ENCODE results near the gene CNTN5. TPM values are rescaled to one million over a fixed set of nuclear protein-coding genes. Genes with fewer than 3 reads are reported as not detected.

The CNTN5 gene
- total and polyA plus RNA-seq, 2 donors (not counting 1 experiment from before 2014, with no cell fraction given) = not detected

DNA sequence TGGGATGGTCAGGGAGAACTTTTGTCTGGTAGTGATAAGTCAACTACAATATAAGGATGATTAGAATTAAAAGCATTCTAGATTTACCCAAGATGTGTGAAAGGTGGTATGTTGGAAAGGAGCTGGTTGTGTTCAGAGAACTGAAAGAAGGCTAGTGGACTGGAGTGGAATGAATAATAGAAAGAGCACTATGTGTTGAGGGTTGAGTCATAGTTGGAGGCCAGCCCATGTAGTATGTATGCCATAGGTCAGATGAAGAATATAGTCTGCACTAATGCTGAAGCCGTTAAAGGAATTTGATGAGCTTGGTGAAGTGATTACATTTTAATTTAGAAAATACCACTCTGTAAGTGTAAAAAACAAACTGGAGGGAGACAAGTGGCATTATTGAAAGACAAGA is 514.1 kb downstream of the CNTN5 start:
- Mint-ChIP-seq H3K27me3 (no peaks in the 10 kb centered on the region), H3K4me1 (no peaks in the 10 kb centered on the region), H3K27ac (no peak overlapping the region), H3K9me3 (ENCODE audit: insufficient read depth) (no peaks in the 10 kb centered on the region), H3K4me3 (no peak overlapping the region)
- intact Hi-C loops (cut with micrococcal nuclease) = no loop called here
- no peak overlapping the region for H3K4me3 ChIP-seq (ENCODE audit: control extremely low read depth in 1 of 5, extremely low read depth in 1 of 5, insufficient read depth in 1 of 5, low read depth in 2 of 5, low read length in 4 of 5)
- CTCF ChIA-PET = no interaction called here
- H4K20me1 ChIP-seq (ENCODE audit: control insufficient read depth, insufficient read depth, low read length, poor library complexity, severe bottlenecking) = no peaks in the 10 kb centered on the region
- H3K4me1 ChIP-seq (ENCODE audit: control insufficient read depth in 2 of 2, insufficient read depth in 2 of 2, low read length in 2 of 2) = no peaks in the 10 kb centered on the region
- peaks cover 0 to 18% (median 0%) of the 10 kb centered on the region in 3 donors for H3K9me3 ChIP-seq (ENCODE audit: control extremely low read depth in 1 of 3, control insufficient read depth in 2 of 3, insufficient read depth in 1 of 3, low read length in 2 of 3)
- DNase-seq (no peak), ATAC-seq (ENCODE audit: low read depth) (no peak)
- no peaks in the 10 kb centered on the region for H3K27me3 ChIP-seq (replicated peaks in 1 of 4; ENCODE audit: control extremely low read depth in 1 of 4, control insufficient read depth in 3 of 4, insufficient read depth in 4 of 4, low read length in 3 of 4)
- H2AFZ ChIP-seq (ENCODE audit: insufficient read depth, low read depth, low read length, poor library complexity, severe bottlenecking) = no peak overlapping the region
- no CpG with 5 or more reads among the region's 1 CpG for WGBS (ENCODE audit: insufficient coverage)
- no peaks in the 10 kb centered on the region for H3K36me3 ChIP-seq (replicated peaks in 1 of 2; ENCODE audit: control extremely low read depth in 1 of 2, control insufficient read depth in 1 of 2, extremely low read depth in 1 of 2, insufficient read depth in 2 of 2, low read length in 1 of 2)
- no peak overlapping the region for H3K27ac ChIP-seq (ENCODE audit: low read length in 2 of 2)
- H3K4me2 ChIP-seq (replicated peaks; ENCODE audit: low read depth, low read length, poor library complexity, severe bottlenecking) = no peak overlapping the region
- TF ChIP-seq, protein P1, sequence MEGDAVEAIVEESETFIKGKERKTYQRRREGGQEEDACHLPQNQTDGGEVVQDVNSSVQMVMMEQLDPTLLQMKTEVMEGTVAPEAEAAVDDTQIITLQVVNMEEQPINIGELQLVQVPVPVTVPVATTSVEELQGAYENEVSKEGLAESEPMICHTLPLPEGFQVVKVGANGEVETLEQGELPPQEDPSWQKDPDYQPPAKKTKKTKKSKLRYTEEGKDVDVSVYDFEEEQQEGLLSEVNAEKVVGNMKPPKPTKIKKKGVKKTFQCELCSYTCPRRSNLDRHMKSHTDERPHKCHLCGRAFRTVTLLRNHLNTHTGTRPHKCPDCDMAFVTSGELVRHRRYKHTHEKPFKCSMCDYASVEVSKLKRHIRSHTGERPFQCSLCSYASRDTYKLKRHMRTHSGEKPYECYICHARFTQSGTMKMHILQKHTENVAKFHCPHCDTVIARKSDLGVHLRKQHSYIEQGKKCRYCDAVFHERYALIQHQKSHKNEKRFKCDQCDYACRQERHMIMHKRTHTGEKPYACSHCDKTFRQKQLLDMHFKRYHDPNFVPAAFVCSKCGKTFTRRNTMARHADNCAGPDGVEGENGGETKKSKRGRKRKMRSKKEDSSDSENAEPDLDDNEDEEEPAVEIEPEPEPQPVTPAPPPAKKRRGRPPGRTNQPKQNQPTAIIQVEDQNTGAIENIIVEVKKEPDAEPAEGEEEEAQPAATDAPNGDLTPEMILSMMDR (IDR thresholded peaks at IDR 0.05) = no peak
- TF ChIP-seq EZH2 (IDR thresholded peaks at IDR 0.05; ENCODE audit: borderline replicate concordance, insufficient read depth, low read depth, low read length, poor library complexity, severe bottlenecking) = no peak
- no peaks in the 10 kb centered on the region for H3K79me2 ChIP-seq (ENCODE audit: control insufficient read depth, insufficient read depth, low read length)
- no peak overlapping the region for H3K9ac ChIP-seq (ENCODE audit: low read length)
- POLR2A ChIA-PET = no interaction called here

DNA sequence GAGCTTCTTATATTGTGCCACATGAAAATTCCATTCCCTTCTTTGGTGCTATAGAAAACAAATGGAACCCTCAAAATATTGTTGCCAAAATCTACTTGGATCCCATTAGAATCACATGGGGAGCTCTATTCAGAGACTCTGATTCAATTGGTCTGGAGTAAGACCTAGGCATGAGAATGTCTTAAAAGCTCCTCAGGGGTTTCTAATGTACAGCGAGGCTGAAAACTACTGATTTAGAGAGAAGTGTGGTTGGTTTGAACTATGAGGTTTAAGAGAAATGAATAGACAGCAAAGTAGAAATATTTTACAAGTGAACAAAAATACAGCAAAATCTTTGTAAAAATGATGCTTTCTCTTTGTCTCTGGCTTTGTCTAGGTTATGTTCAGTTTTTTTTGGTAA is 514.7 kb downstream of the CNTN5 start:
- POLR2A ChIA-PET = no interaction called here
- DNase-seq = no peak
- H3K4me3 Mint-ChIP-seq = no peak overlapping the region
- CTCF ChIA-PET = no interaction called here
- H3K9ac ChIP-seq (ENCODE audit: low read length) = no peak overlapping the region
- no peak for ATAC-seq (ENCODE audit: low read depth)
- peaks cover 0 to 18% (median 0%) of the 10 kb centered on the region in 3 donors for H3K9me3 ChIP-seq (ENCODE audit: control extremely low read depth in 1 of 3, control insufficient read depth in 2 of 3, insufficient read depth in 1 of 3, low read length in 2 of 3)
- no peak overlapping the region for H3K4me2 ChIP-seq (replicated peaks; ENCODE audit: low read depth, low read length, poor library complexity, severe bottlenecking)
- no peaks in the 10 kb centered on the region for H3K27me3 ChIP-seq (replicated peaks in 1 of 4; ENCODE audit: control extremely low read depth in 1 of 4, control insufficient read depth in 3 of 4, insufficient read depth in 4 of 4, low read length in 3 of 4)
- no peaks in the 10 kb centered on the region for H3K36me3 ChIP-seq (replicated peaks in 1 of 2; ENCODE audit: control extremely low read depth in 1 of 2, control insufficient read depth in 1 of 2, extremely low read depth in 1 of 2, insufficient read depth in 2 of 2, low read length in 1 of 2)
- intact Hi-C loops (cut with micrococcal nuclease) = no loop called here
- no CpG with 5 or more reads among the region's 1 CpG for WGBS (ENCODE audit: insufficient coverage)
- no peak overlapping the region for H3K27ac Mint-ChIP-seq
- H2AFZ ChIP-seq (ENCODE audit: insufficient read depth, low read depth, low read length, poor library complexity, severe bottlenecking) = no peak overlapping the region
- H3K4me3 ChIP-seq (ENCODE audit: control extremely low read depth in 1 of 5, extremely low read depth in 1 of 5, insufficient read depth in 1 of 5, low read depth in 2 of 5, low read length in 4 of 5) = no peak overlapping the region
- no peak overlapping the region for H3K27ac ChIP-seq (ENCODE audit: low read length in 2 of 2)
- TF ChIP-seq EZH2 (IDR thresholded peaks at IDR 0.05; ENCODE audit: borderline replicate concordance, insufficient read depth, low read depth, low read length, poor library complexity, severe bottlenecking) = no peak
- TF ChIP-seq, protein P1 (IDR thresholded peaks at IDR 0.05) = no peak
- no peaks in the 10 kb centered on the region for H3K4me1 Mint-ChIP-seq
- no peaks in the 10 kb centered on the region for H4K20me1 ChIP-seq (ENCODE audit: control insufficient read depth, insufficient read depth, low read length, poor library complexity, severe bottlenecking)
- H3K27me3 Mint-ChIP-seq = no peaks in the 10 kb centered on the region
- H3K9me3 Mint-ChIP-seq (ENCODE audit: insufficient read depth) = no peaks in the 10 kb centered on the region
- H3K79me2 ChIP-seq (ENCODE audit: control insufficient read depth, insufficient read depth, low read length) = no peaks in the 10 kb centered on the region
- H3K4me1 ChIP-seq (ENCODE audit: control insufficient read depth in 2 of 2, insufficient read depth in 2 of 2, low read length in 2 of 2) = no peaks in the 10 kb centered on the region

All from B cell (primary cell).